A549 (cell line): ENCODE measurements around the gene YDJC. TPM values are rescaled to one million over a fixed set of nuclear protein-coding genes. Genes with fewer than 3 reads are reported as not detected.
"Not testable (repeated sequence)": the region's sequence is repeated elsewhere in the genome, so short reads cannot be mapped to it uniquely, and the experiment has no call there.

ENCODE experiments used
- ATAC-seq, 2 experiments: fragments of 200-7000 bp in 1 of 2; fragments of >200 bp in 1 of 2; cut with Nextera tagmentation in 1 of 2; cut with Tn5 transposase in 1 of 2; 3 replicates each; pipeline versions ENCODE4 v1.8.0 to v1.9.1; 2018 to 2020; ENCODE audit warnings: mild to moderate bottlenecking in 1 of 2, moderate library complexity in 1 of 2
- CTCF ChIA-PET: fragments of 300-600 bp; sonication (Branson Sonifier 250); formaldehyde crosslinking; extraction: SDS; loops from one replicate; lab custom pipeline; 2021; ENCODE audit warnings: antibody characterized with exemption, inconsistent platforms; lab: Yijun Ruan, JAX
- POLR2A ChIA-PET: fragments of 350-600 bp; formaldehyde crosslinking; extraction: SDS; loops from one replicate; lab custom pipeline; 2021; ENCODE audit warnings: antibody characterized with exemption, inconsistent platforms; lab: Yijun Ruan, JAX
- DNase-seq, 2 experiments: peaks; one replicate each; pipeline versions ENCODE4 v3.0.0 to v3.0.0-alpha.2; 2011 to 2016; ENCODE audit warnings: low read depth in 1 of 2, low spot score in 1 of 2
- FAIRE-seq: peaks from 2 replicates; lab custom pipeline; 2011; peaks lifted over from hg19 to GRCh38; lab: Jason Lieb, UNC
- H3K27ac ChIP-seq, 2 experiments: fragments of >200 bp; sonication (Bioruptor Twin); formaldehyde crosslinking; 3 replicates each; pipeline ENCODE4 v1.5.1; 2016 to 2017
- H3K4me1 ChIP-seq: fragments of >200 bp; sonication (Bioruptor Twin); formaldehyde crosslinking; 3 replicates; pipeline ENCODE4 v1.6.1; 2016
- H3K4me2 ChIP-seq: fragments of >200 bp; sonication (Bioruptor Twin); formaldehyde crosslinking; 3 replicates; pipeline ENCODE4 v1.6.1; 2016
- H3K4me3 ChIP-seq: fragments of >200 bp; sonication (Bioruptor Twin); formaldehyde crosslinking; 3 replicates; pipeline ENCODE4 v1.5.1; 2016
- H3K9me3 ChIP-seq: fragments of >200 bp; sonication (Bioruptor Twin); formaldehyde crosslinking; 3 replicates; pipeline ENCODE4 v1.6.1; 2016
- CBX2 ChIP-seq: fragments of 200-600 bp; sonication (generic); IDR thresholded peaks from 2 replicates; pipeline ENCODE4 v1.6.1; 2016; ENCODE audit warnings: low read depth, mild to moderate bottlenecking, borderline replicate concordance
- CBX8 ChIP-seq: fragments of 200-600 bp; sonication (generic); IDR thresholded peaks from 2 replicates; pipeline ENCODE4 v1.6.1; 2016
- CHD4 ChIP-seq: fragments of 200-600 bp; sonication (generic); IDR thresholded peaks from 2 replicates; pipeline ENCODE4 v1.6.1; 2016; ENCODE audit warnings: antibody characterized with exemption, mild to moderate bottlenecking, borderline replicate concordance
- EHF ChIP-seq: fragments of 250-450 bp; sonication (Bioruptor Pico); IDR thresholded peaks from 2 replicates; pipeline ENCODE4 v1.5.0; 2020; ENCODE audit warnings: mild to moderate bottlenecking
- EHMT2 ChIP-seq: fragments of 200-600 bp; sonication (generic); IDR thresholded peaks from 2 replicates; pipeline ENCODE4 v1.6.1; 2016; ENCODE audit warnings: antibody characterized with exemption, low read depth, mild to moderate bottlenecking, moderate library complexity
- EP300 ChIP-seq, 2 experiments: fragments of >200 bp; sonication (Bioruptor Twin); formaldehyde crosslinking; IDR thresholded peaks; 2 replicates in 1 of 2; 3 replicates in 1 of 2; pipeline ENCODE4 v1.6.1; 2016 to 2017
- HEYL ChIP-seq: fragments of 250-450 bp; sonication (Bioruptor Pico); IDR thresholded peaks from 2 replicates; pipeline ENCODE4 v1.8.0; 2021; ENCODE audit warnings: mild to moderate bottlenecking, moderate library complexity
- HOXA7 ChIP-seq: fragments of 250-450 bp; sonication (Bioruptor Pico); IDR thresholded peaks from 2 replicates; pipeline ENCODE4 v1.5.0; 2020; ENCODE audit warnings: mild to moderate bottlenecking, moderate library complexity
- HOXB5 ChIP-seq: fragments of 250-450 bp; sonication (Bioruptor Pico); IDR thresholded peaks from 2 replicates; pipeline ENCODE4 v1.5.0; 2020; ENCODE audit warnings: mild to moderate bottlenecking, moderate library complexity
- JUN ChIP-seq, 2 experiments: fragments of >200 bp; sonication (Bioruptor Twin); formaldehyde crosslinking; IDR thresholded peaks; 2 replicates in 1 of 2; 3 replicates in 1 of 2; pipeline ENCODE4 v1.6.1; 2016 to 2017
- JUNB ChIP-seq: fragments of >200 bp; sonication (Bioruptor Twin); formaldehyde crosslinking; IDR thresholded peaks from 2 replicates; pipeline ENCODE4 v1.6.1; 2016
- MAZ ChIP-seq: fragments of 150-350 bp; IDR thresholded peaks from 2 replicates; pipeline ENCODE4 v1.6.1; 2014; ENCODE audit warnings: antibody characterized with exemption, low read depth, low read length, borderline replicate concordance
- NR3C1 ChIP-seq: fragments of >200 bp; sonication (Bioruptor Twin); formaldehyde crosslinking; IDR thresholded peaks from 3 replicates; pipeline ENCODE4 v1.6.1; 2017
- POLR2A ChIP-seq: IDR thresholded peaks from 2 replicates; pipeline ENCODE4 v1.6.1; 2012; ENCODE audit warnings: mild to moderate bottlenecking, low read length
- RNF2 ChIP-seq: fragments of 200-600 bp; sonication (generic); IDR thresholded peaks from 2 replicates; pipeline ENCODE4 v1.6.1; 2016; ENCODE audit warnings: low read depth, mild to moderate bottlenecking, antibody characterized with exemption, moderate library complexity, borderline replicate concordance
- SREBF2 ChIP-seq: fragments of 450-650 bp; IDR thresholded peaks from 2 replicates; pipeline ENCODE4 v1.6.1; 2014; ENCODE audit warnings: mild to moderate bottlenecking, moderate library complexity
- TFCP2L1 ChIP-seq: fragments of 250-450 bp; sonication (Bioruptor Pico); IDR thresholded peaks from 2 replicates; pipeline ENCODE4 v1.5.0; 2021; ENCODE audit warnings: mild to moderate bottlenecking
- ZFP36 ChIP-seq: fragments of 450-650 bp; IDR thresholded peaks from 2 replicates; pipeline ENCODE4 v1.6.1; 2014; ENCODE audit warnings: borderline replicate concordance; ENCODE audit not compliant: partially characterized antibody
- ZSCAN20 ChIP-seq: fragments of 250-450 bp; sonication (Bioruptor Pico); IDR thresholded peaks from 2 replicates; pipeline ENCODE4 v1.8.0; 2022; ENCODE audit warnings: mild to moderate bottlenecking, moderate library complexity
- WGBS: methylation state at CpG from one replicate; pipeline ENCODE4 v1.1.6; 2017; ENCODE audit errors: missing lambda C conversion rate; 5-methylcytosine and 5-hydroxymethylcytosine counted together
- polyA plus RNA-seq, 4 experiments: library from polyadenylated mRNA; depleted of rRNA in 3 of 4; stranded (reverse); fragments of >200 nt; fragmentation: RNase III in 1 of 4; extraction: RNeasy Plus Mini Kit Qiagen cat#74134 plus additional on column Dnase treatment in 1 of 4; gene quantifications; 2 replicates in 3 of 4; 3 replicates in 1 of 4; pipeline ENCODE4 v1.2.3, GENCODE V29; 2011 to 2017
- TF ChIP-seq, protein P1 (sequence below): fragments of 250-450 bp; sonication (Bioruptor Pico); IDR thresholded peaks from 2 replicates; pipeline ENCODE4 v1.5.0; 2020; ENCODE audit warnings: low read depth, mild to moderate bottlenecking, moderate library complexity

The YDJC gene
- polyA plus RNA-seq, 2 of the 4 experiments (the other 2 are of a cell fraction) = 24.8 to 28.3 TPM

- Histone ChIP-seq H3K9me3 (no peaks in the 10 kb centered on the region), H3K4me1 (peaks cover 6% of the 10 kb centered on the region; the same call in 1 of the 3 replicates), H3K27ac (no peak overlapping the region), H3K4me3 (no peak overlapping the region), H3K4me2 (no peak overlapping the region)
- POLR2A ChIA-PET = interaction anchor here (0.6 kb wide), 1 partner anchor 50 kb away, joined by 3 read pairs; no protein-coding TSS in a partner anchor
- CTCF ChIA-PET = interaction anchor here (0.7 to 4.9 kb wide), 5 partner anchors 9 to 31 kb away, joined by 3 to 19 read pairs (median 4); partner anchors contain the start of gene SDF2L1
- TF ChIP-seq EHMT2 (no peak), HOXA7 (CRISPR knock-in tag) (no peak), ZSCAN20 (CRISPR knock-in tag) (no peak), HEYL (CRISPR knock-in tag) (no peak), MAZ (no peak), HOXB5 (CRISPR knock-in tag) (no peak), JUN (IDR thresholded peaks at IDR 0.05) (no peak), NR3C1 (no peak), POLR2A (no peak)
- ATAC-seq (no peak), DNase-seq (no peak), FAIRE-seq (no peak)
- 79% methylated on average over 4 of the region's 4 CpGs for WGBS
Observed at GRCh38 chr22:21615731-21616130, 14.1 kb downstream of the YDJC start.

DNA sequence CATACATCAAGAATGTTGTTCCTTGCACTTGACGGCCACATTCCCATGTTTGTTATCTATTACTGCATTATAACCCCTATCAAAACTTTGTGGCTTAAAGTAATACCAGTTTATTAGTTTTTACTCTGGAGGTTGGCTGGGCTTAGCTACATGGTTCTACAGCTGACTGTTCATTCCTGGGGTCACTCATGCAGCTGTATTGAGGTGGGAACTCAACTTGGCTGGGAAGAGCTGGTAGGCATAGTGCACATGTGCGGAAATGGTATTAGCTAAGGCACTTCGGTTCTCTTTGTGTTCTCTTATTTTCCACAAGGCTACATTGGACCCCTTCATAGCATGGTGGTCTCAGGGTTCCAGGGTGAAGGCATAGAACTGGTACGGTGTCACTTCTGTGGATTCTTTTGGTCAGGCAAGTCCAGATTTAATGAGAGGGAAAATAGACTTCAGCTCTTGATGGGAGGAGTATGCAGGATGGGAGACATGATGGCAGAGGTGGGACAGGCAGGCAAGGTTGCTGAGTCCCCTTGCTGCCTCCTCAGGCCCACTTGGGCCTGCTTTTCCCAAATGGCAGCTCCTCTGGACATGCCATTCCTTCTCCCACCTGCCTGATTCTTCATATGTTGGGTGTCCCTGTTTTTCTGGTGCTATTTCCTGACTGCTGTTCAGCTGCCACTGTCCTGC lies 16.1 kb downstream of the YDJC start:
- Histone ChIP-seq H3K4me1 (no peaks in the 10 kb centered on the region), H3K4me2 (no peak overlapping the region), H3K9me3 (no peaks in the 10 kb centered on the region), H3K4me3 (no peak overlapping the region), H3K27ac (no peak overlapping the region)
- TF ChIP-seq EP300 (IDR thresholded peaks at IDR 0.05) = no peak
- TF ChIP-seq JUNB = no peak
- no peak for TF ChIP-seq EHF (CRISPR knock-in tag)
- TF ChIP-seq, protein P1, sequence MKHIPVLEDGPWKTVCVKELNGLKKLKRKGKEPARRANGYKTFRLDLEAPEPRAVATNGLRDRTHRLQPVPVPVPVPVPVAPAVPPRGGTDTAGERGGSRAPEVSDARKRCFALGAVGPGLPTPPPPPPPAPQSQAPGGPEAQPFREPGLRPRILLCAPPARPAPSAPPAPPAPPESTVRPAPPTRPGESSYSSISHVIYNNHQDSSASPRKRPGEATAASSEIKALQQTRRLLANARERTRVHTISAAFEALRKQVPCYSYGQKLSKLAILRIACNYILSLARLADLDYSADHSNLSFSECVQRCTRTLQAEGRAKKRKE (CRISPR knock-in tag) = no peak
- no peak for TF ChIP-seq SREBF2
- no peak for TF ChIP-seq TFCP2L1 (CRISPR knock-in tag)
- no peak for TF ChIP-seq CBX8
- no peak for ATAC-seq
- 93% methylated on average over 4 of the region's 4 CpGs for WGBS
- ChIA-PET POLR2A (no interaction called here), CTCF (interaction anchor here (0.6 to 2.4 kb wide), 3 partner anchors 9 to 28 kb away, joined by 3 to 7 read pairs (median 3); partner anchors contain the start of gene SDF2L1)
- no peak for FAIRE-seq
- no peak for DNase-seq

GRCh38 chr22:21612858-21613257 lies 17.0 kb downstream of the YDJC start:
- Histone ChIP-seq H3K27ac (no peak overlapping the region), H3K9me3 (no peaks in the 10 kb centered on the region), H3K4me3 (no peak overlapping the region), H3K4me1 (peaks cover under 1% of the 10 kb centered on the region; the same call in 1 of the 3 replicates), H3K4me2 (no peak overlapping the region)
- WGBS = 98% methylated on average over 5 of the region's 7 CpGs
- DNase-seq (no peak), FAIRE-seq (no peak), ATAC-seq (no peak)
- no peak for TF ChIP-seq CBX2
- no peak for TF ChIP-seq EHMT2
- no peak for TF ChIP-seq ZFP36
- no peak for TF ChIP-seq RNF2
- TF ChIP-seq POLR2A = no peak
- CTCF ChIA-PET = interaction anchor here (0.6 kb wide), 2 partner anchors 11 to 16 kb away, joined by 3 read pairs; no protein-coding TSS in a partner anchor
- POLR2A ChIA-PET = no interaction called here

GRCh38 chr22:21611210-21611977 lies 18.4 kb downstream of the YDJC start:
- H3K4me2 ChIP-seq = no peak overlapping the region
- FAIRE-seq (no peak), DNase-seq (no peak), ATAC-seq (peak; percentile 23 to 24; a peak in 1 of 6 replicates)
- ChIA-PET CTCF (no interaction called here), POLR2A (no interaction called here)
- H3K27ac ChIP-seq = no peak overlapping the region
- 88% methylated on average over 4 of the region's 4 CpGs for WGBS
- peaks cover 15% of the 10 kb centered on the region; the same call in 2 of the 3 replicates for H3K4me1 ChIP-seq
- no peak for TF ChIP-seq CHD4
- no peaks in the 10 kb centered on the region for H3K9me3 ChIP-seq
- no peak overlapping the region for H3K4me3 ChIP-seq

DNA sequence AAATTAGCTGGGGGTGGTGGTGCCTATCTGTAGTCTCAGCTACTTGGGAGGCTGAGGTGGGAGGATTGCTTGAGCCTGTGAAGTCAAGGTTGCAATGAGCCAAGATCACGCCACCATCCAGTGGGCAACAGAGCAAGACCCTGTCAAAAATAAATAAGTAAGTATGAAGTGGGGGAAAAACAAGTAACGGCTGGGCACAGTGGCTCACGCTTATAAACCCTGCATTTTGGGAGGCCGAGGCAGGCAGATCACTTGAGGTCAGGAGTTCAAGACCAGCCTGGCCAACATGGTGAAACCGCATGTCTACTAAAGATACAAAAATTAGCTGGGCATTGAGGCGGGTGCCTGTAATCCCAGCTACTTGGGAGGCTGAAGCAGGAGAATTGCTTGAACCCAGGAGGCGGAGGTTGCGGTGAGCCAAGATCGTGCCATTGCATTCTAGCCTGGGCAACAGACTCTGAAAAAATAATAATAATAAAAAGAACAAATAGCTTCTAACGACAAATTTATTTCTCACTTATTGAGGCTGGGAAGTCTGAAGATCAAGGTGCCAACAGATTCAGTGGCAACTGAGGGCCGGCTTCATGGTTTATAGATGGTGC lies 20.2 kb downstream of the YDJC start:
- H3K9me3 ChIP-seq, H3K27ac ChIP-seq, POLR2A ChIA-PET, H3K4me2 ChIP-seq, H3K4me3 ChIP-seq, DNase-seq, ATAC-seq, FAIRE-seq: not testable (repeated sequence)
- peaks cover 18% of the 10 kb centered on the region for H3K4me1 ChIP-seq
- CTCF ChIA-PET = interaction anchor here (0.9 to 1.1 kb wide), 3 partner anchors 11 to 33 kb away, joined by 3 to 5 read pairs (median 4); no protein-coding TSS in a partner anchor
- 94% methylated on average over 11 of the region's 11 CpGs for WGBS
